ENCODE data around the gene FRMD7.

Gene FRMD7

DNA sequence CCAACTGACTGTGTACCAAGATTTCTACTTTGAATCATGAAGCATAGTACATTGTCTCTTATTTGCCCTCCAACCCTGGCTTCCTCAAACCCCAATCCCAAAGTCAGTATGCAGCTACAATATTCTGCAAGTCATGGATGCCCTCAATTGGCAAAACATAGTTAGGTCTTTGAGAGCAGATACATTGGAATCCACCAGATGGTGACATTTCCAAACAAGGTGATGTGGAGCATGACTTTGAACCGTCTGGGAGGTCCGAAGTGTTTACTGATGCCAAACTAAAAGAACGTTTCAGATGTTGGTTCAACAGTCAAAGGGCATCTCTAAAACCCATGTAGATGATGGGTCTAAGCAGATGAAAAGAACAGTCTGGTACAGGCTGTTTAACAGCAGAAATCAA is 43.7 kb upstream of the FRMD7 start:
- no peaks in the 10 kb centered on the region for H3F3A ChIP-seq (ENCODE audit: insufficient read depth)
- no peak overlapping the region for H3K9ac ChIP-seq (ENCODE audit: low read length)
- no peaks in the 10 kb centered on the region for H3K79me2 ChIP-seq (ENCODE audit: insufficient read depth, low read length)
- H4K20me1 ChIP-seq (ENCODE audit: low read depth, low read length), result no peaks in the 10 kb centered on the region
- H3K9me3 ChIP-seq (ENCODE audit: insufficient read depth, low read length), result no peaks in the 10 kb centered on the region
- H3K27ac ChIP-seq (ENCODE audit: low read depth, low read length), result no peak overlapping the region
- no peaks in the 10 kb centered on the region for H3K9me2 ChIP-seq (replicated peaks; ENCODE audit: insufficient read depth, low read length)
- no peaks in the 10 kb centered on the region for H3K36me3 ChIP-seq (ENCODE audit: low read length)
- H3K4me3 ChIP-seq (ENCODE audit: insufficient read depth, low read length, poor library complexity, severe bottlenecking), result no peak overlapping the region
- no peak overlapping the region for H3K4me2 ChIP-seq (ENCODE audit: low read depth, low read length, poor library complexity, severe bottlenecking)
- H2AFZ ChIP-seq (ENCODE audit: low read depth, low read length, severe bottlenecking), result no peak overlapping the region
- no peaks in the 10 kb centered on the region for H3K27me3 ChIP-seq (ENCODE audit: low read length)
- TF ChIP-seq, protein P1, sequence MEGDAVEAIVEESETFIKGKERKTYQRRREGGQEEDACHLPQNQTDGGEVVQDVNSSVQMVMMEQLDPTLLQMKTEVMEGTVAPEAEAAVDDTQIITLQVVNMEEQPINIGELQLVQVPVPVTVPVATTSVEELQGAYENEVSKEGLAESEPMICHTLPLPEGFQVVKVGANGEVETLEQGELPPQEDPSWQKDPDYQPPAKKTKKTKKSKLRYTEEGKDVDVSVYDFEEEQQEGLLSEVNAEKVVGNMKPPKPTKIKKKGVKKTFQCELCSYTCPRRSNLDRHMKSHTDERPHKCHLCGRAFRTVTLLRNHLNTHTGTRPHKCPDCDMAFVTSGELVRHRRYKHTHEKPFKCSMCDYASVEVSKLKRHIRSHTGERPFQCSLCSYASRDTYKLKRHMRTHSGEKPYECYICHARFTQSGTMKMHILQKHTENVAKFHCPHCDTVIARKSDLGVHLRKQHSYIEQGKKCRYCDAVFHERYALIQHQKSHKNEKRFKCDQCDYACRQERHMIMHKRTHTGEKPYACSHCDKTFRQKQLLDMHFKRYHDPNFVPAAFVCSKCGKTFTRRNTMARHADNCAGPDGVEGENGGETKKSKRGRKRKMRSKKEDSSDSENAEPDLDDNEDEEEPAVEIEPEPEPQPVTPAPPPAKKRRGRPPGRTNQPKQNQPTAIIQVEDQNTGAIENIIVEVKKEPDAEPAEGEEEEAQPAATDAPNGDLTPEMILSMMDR (IDR thresholded peaks at IDR 0.05; ENCODE audit: insufficient read depth, low read length, poor library complexity, severe bottlenecking), result no peak
- TF ChIP-seq EZH2phosphoT487 (conservative IDR thresholded peaks at IDR 0.05; ENCODE audit: low read length), result no peak

DNA sequence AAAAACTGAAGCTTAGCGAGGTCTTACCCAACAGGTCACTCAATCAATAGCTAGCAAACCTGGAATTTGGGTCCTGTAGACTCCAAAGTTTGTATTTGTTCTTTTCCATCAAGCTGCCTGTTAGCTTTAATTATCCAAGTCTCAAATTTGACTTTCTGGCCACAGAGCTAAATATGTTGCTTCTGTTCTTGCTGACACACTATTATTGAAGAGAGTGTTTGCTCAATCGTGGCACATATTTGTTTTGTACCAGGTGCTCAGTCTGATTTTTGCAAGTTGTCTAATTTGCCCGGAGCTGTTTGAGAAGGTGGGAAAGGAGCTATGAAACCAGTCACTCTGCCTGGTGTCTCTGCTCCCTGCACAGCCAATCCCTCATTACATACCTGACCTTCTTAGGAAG is 41.7 kb upstream of the FRMD7 start:
- Histone ChIP-seq H3K36me3 (ENCODE audit: low read length) (no peaks in the 10 kb centered on the region), H4K20me1 (ENCODE audit: low read depth, low read length) (no peaks in the 10 kb centered on the region), H3K4me2 (ENCODE audit: low read depth, low read length, poor library complexity, severe bottlenecking) (no peak overlapping the region), H3K4me3 (ENCODE audit: insufficient read depth, low read length, poor library complexity, severe bottlenecking) (no peak overlapping the region), H3K27ac (ENCODE audit: low read depth, low read length) (no peak overlapping the region), H3K9me2 (replicated peaks; ENCODE audit: insufficient read depth, low read length) (no peaks in the 10 kb centered on the region), H3K9me3 (ENCODE audit: insufficient read depth, low read length) (no peaks in the 10 kb centered on the region), H3K79me2 (ENCODE audit: insufficient read depth, low read length) (no peaks in the 10 kb centered on the region), H3K27me3 (ENCODE audit: low read length) (no peaks in the 10 kb centered on the region), H2AFZ (ENCODE audit: low read depth, low read length, severe bottlenecking) (no peak overlapping the region), H3F3A (ENCODE audit: insufficient read depth) (no peaks in the 10 kb centered on the region), H3K9ac (ENCODE audit: low read length) (no peak overlapping the region)
- TF ChIP-seq, protein P1 (IDR thresholded peaks at IDR 0.05; ENCODE audit: insufficient read depth, low read length, poor library complexity, severe bottlenecking), result no peak
- no peak for TF ChIP-seq EZH2phosphoT487 (conservative IDR thresholded peaks at IDR 0.05; ENCODE audit: low read length)

DNA sequence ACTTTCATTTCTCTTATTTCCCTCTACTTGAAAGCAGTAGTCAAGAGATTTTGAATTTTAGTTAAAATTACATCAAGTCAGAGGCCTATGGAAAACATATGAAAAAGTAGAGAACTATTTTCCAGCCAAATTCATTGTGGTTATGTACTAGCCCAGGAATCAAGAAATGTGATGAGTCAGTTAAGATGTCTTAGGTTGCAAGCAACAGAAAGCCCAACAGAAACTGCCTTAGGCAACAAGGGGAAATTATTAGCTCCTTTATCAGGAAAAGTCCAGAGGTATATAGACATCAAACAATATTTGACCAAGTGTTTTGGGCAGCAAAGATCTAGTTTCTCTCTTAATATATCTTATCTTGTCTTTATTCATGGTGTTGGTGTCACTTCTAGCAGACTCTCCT is 37.8 kb upstream of the FRMD7 start:
- H4K20me1 ChIP-seq (ENCODE audit: low read depth, low read length), result no peaks in the 10 kb centered on the region
- H2AFZ ChIP-seq (ENCODE audit: low read depth, low read length, severe bottlenecking), result no peak overlapping the region
- H3K27ac ChIP-seq (ENCODE audit: low read depth, low read length), result no peak overlapping the region
- H3K9ac ChIP-seq (ENCODE audit: low read length), result no peak overlapping the region
- no peaks in the 10 kb centered on the region for H3K9me3 ChIP-seq (ENCODE audit: insufficient read depth, low read length)
- no peaks in the 10 kb centered on the region for H3K9me2 ChIP-seq (replicated peaks; ENCODE audit: insufficient read depth, low read length)
- H3K36me3 ChIP-seq (ENCODE audit: low read length), result no peaks in the 10 kb centered on the region
- no peaks in the 10 kb centered on the region for H3F3A ChIP-seq (ENCODE audit: insufficient read depth)
- H3K4me3 ChIP-seq (ENCODE audit: insufficient read depth, low read length, poor library complexity, severe bottlenecking), result no peak overlapping the region
- no peak overlapping the region for H3K4me2 ChIP-seq (ENCODE audit: low read depth, low read length, poor library complexity, severe bottlenecking)
- TF ChIP-seq EZH2phosphoT487 (conservative IDR thresholded peaks at IDR 0.05; ENCODE audit: low read length), result no peak
- TF ChIP-seq, protein P1 (IDR thresholded peaks at IDR 0.05; ENCODE audit: insufficient read depth, low read length, poor library complexity, severe bottlenecking), result no peak
- no peaks in the 10 kb centered on the region for H3K27me3 ChIP-seq (ENCODE audit: low read length)
- no peaks in the 10 kb centered on the region for H3K79me2 ChIP-seq (ENCODE audit: insufficient read depth, low read length)
